Effector memory CD4-positive, alpha-beta T cell (primary cell): ENCODE results near the gene ANKLE1.

Source experiments
- DNase-seq, 3 donors: peaks; one replicate each; pipeline ENCODE4 v3.0.0-alpha.2; 2020
- H3K27ac ChIP-seq: 2 replicates; pipeline ENCODE4 v1.7.0; 2013; ENCODE audit warnings: mild to moderate bottlenecking, low read length, moderate library complexity; ENCODE audit not compliant: insufficient read depth, poor library complexity, severe bottlenecking
- H3K27me3 ChIP-seq: replicated peaks from 2 replicates; pipeline ENCODE4 v1.7.0; 2013; ENCODE audit warnings: mild to moderate bottlenecking, low read length; ENCODE audit not compliant: insufficient read depth, control insufficient read depth, poor library complexity, severe bottlenecking
- H3K36me3 ChIP-seq: 2 replicates; pipeline ENCODE4 v1.7.0; 2013; ENCODE audit warnings: mild to moderate bottlenecking, low read length, moderate library complexity; ENCODE audit not compliant: control insufficient read depth, insufficient read depth
- H3K4me1 ChIP-seq: 2 replicates; pipeline ENCODE4 v1.7.0; 2013; ENCODE audit warnings: low read length, mild to moderate bottlenecking; ENCODE audit not compliant: control insufficient read depth, insufficient read depth, poor library complexity, severe bottlenecking
- H3K4me3 ChIP-seq: 2 replicates; pipeline ENCODE4 v1.7.0; 2013; ENCODE audit warnings: low read length, low read depth, mild to moderate bottlenecking; ENCODE audit not compliant: insufficient read depth, poor library complexity, severe bottlenecking
- H3K9me3 ChIP-seq: 2 replicates; pipeline ENCODE4 v1.7.0; 2013; ENCODE audit warnings: mild to moderate bottlenecking, low read length, moderate library complexity; ENCODE audit not compliant: control insufficient read depth

Gene ANKLE1

DNA sequence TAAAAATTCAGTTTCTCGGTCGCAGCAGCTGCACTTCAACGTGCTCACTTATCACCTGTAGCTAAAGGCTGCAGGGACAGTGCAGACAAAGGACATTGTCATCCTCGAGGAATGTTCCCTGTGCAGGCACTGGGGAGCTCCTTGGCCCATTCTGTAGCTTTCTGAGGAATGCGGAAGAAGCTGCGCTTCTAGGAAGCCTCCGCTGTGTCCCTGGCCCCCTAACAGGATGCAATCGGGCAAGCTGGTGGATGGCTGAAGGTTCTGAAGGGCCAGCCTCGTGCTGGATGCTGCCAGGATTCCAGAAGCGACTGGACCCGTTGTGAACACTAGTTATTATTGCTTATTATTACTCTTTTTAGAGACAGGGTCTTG, 44.9 kb downstream of the ANKLE1 start:
- Histone ChIP-seq H3K36me3 (no peaks in the 10 kb centered on the region), H3K9me3 (no peaks in the 10 kb centered on the region), H3K4me3 (no peak overlapping the region), H3K27me3 (no peaks in the 10 kb centered on the region), H3K27ac (no peak overlapping the region), H3K4me1 (peaks cover 15% of the 10 kb centered on the region)
- DNase-seq = no peak

DNA sequence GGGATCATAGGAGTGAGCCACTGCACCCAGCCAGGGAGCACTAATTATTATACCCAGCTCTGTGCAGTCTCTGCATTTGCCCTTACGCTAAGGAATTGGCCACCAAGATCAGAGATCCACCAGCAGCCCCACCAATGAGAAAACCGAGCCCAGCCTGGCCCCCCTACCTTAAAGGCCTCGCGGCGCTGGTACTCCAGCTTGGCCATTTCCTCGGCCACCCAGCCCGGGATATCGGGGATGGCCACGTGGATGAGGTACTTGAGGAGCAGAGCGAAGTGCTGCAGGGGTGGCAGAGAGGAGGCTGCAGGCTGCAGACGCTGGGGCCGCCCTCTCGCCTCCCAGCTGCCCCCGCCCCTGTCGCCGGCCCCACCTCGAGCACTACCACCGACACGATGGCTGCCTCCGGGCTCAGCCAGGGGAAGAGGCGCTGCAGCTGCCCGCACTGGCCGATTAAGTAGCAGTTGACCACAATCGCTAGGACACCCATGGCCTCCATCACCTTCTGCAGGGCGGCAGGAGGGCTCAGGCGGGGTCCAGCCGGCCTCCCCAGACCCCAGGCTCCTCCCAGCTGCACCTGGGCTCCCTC, 45.5 kb downstream of the ANKLE1 start:
- no peaks in the 10 kb centered on the region for H3K27me3 ChIP-seq
- H3K9me3 ChIP-seq = no peaks in the 10 kb centered on the region
- peaks cover 15% of the 10 kb centered on the region for H3K4me1 ChIP-seq
- H3K4me3 ChIP-seq = no peak overlapping the region
- H3K36me3 ChIP-seq = no peaks in the 10 kb centered on the region
- H3K27ac ChIP-seq = no peak overlapping the region
- DNase-seq = no peak

DNA sequence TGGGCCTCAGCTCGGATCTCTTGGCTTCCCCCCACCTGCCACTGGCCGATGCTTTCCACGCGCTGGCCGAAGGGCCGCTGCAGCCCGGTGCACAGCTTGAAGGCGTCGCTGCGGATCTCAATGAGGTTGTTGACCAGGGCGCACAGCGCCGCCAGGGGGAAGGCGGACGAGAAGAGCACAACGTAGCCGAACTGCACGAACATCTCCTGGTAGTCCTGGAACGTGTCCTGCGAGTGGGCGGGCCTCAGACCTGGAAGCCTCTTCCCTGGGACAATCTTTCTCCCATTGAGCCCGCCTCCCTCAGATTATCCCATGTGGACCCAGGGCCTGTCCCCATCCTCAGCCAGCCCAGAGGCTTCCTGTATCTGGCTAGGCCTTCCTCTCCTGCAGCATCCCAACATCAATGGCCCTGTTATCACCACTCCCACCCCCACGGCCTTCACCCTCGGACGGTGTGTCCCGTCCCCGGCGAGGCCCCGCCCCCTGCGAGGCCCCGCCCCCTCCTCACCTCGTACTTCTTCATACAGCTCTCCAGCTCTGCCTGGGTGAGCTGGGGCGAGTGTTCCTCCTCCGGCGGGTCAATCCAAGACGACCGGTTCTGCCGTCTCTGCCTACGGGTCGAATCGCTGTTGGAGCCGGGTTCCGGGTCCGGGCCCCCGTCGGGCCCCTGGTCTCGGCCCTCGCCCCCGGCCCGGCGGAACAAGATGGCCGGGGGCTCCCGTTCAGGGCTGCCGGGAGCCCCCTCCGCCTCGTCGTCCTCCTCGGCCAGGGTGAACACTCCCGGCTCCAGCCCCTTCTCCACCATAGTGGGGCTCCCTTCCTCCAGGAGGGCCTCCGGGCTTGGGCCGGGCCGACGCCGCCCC, 46.2 kb downstream of the ANKLE1 start:
- Histone ChIP-seq H3K4me3 (peak overlapping the region; percentile 65), H3K9me3 (no peaks in the 10 kb centered on the region), H3K36me3 (no peaks in the 10 kb centered on the region), H3K4me1 (peaks cover 15% of the 10 kb centered on the region), H3K27ac (peak overlapping the region; percentile 68), H3K27me3 (no peaks in the 10 kb centered on the region)
- peak; percentile 41 to 52 (median 43) for DNase-seq

DNA sequence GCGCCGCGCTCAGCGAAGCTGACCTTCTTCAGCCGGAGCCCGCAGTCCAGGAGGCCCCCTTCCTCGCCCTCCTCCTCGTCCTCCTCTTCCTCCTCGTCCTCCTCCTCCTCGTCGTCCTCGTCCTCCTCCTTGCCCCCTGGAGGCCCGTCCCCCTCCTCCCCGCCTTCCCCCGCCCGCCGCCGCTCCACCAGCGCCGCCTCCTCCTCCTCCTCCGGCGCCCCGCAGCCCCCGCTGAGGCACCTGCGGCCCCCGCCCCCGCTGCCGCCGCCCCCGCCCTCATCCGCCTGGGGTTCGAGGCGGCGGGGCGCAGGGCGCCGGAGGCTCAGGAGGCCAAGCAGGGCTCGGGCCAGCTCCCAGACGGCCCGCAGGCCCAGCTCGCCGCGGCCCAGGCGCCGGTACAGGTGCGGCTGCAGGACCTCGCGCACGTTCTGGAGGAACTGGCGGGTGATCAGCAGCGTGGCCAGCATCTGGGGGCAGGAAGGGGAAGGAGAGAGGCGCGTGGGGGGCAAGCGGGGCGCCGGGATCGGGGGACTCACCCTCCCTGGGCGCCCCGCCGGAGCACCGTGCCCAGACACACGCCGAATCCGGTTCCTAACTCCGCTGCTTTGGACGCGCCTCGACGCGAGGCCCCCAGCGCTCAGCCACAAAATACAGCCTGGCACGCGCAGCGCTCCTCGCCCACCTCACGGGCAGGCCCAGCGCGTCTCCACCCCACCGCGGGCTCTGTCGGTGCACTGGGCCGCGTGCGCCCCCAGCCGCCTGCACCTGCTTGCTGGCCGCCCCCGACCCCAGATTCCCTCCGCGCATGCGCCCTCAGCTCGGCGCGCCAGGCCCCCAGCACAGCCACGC, 47.0 kb downstream of the ANKLE1 start:
- peak in 2 of 3 donors; percentile 11 to 26 for DNase-seq
- peak overlapping the region; percentile 68 for H3K27ac ChIP-seq

DNA sequence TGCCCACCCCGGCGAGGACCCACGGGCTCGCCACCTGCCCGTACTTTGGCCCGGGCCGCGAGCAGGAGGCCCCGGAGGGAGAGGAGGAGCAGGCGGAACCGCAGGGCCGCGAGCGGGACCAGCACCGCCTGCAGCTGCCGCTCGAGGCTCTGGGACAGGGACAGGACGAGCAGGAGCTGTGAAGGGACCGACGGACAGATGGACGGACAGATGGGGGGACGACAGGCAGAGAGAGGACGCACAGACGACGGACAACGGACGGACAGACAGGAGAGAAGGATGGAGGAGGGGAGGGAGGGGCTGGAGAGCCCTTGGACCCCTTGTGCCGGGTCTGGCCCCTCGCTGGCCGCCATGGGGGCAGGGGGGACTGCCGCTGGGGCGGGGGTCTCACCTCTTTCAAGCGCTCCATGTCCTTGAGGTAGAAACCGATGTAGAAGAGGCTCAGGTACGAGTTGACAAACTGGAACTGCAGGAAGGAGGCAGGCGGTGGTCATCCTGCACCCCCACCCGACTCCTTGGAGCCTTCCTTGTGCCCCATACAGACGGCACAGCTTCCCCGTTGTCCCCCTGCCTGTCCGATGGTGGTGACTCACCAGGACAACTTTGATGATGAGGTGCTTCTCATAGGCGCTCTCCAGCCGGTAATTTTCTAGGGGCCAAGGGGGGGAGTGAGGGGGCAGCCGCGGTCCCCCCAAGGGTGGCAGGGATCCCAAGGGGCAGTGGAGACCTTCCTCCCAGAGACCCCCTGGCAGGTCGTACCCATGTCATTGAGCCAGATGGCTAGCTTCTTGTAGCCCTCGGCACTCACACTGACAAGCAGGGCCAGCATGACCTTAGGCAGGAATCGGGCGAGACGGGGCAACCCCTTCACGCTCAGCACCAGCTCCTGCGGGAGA, 47.9 kb downstream of the ANKLE1 start:
- peaks cover 21% of the 10 kb centered on the region for H3K4me1 ChIP-seq
- H3K27me3 ChIP-seq = no peaks in the 10 kb centered on the region
- no peak for DNase-seq
- no peaks in the 10 kb centered on the region for H3K36me3 ChIP-seq
- peak overlapping the region; percentile 46 for H3K4me3 ChIP-seq
- no peaks in the 10 kb centered on the region for H3K9me3 ChIP-seq
- no peak overlapping the region for H3K27ac ChIP-seq

More for the DNA sequence above, 47.0 kb downstream of the ANKLE1 start:
- no peaks in the 10 kb centered on the region for H3K36me3 ChIP-seq
- H3K9me3 ChIP-seq = no peaks in the 10 kb centered on the region
- H3K4me3 ChIP-seq = peak overlapping the region; percentile 65
- H3K27me3 ChIP-seq = no peaks in the 10 kb centered on the region
- H3K4me1 ChIP-seq = peaks cover 15% of the 10 kb centered on the region

DNA sequence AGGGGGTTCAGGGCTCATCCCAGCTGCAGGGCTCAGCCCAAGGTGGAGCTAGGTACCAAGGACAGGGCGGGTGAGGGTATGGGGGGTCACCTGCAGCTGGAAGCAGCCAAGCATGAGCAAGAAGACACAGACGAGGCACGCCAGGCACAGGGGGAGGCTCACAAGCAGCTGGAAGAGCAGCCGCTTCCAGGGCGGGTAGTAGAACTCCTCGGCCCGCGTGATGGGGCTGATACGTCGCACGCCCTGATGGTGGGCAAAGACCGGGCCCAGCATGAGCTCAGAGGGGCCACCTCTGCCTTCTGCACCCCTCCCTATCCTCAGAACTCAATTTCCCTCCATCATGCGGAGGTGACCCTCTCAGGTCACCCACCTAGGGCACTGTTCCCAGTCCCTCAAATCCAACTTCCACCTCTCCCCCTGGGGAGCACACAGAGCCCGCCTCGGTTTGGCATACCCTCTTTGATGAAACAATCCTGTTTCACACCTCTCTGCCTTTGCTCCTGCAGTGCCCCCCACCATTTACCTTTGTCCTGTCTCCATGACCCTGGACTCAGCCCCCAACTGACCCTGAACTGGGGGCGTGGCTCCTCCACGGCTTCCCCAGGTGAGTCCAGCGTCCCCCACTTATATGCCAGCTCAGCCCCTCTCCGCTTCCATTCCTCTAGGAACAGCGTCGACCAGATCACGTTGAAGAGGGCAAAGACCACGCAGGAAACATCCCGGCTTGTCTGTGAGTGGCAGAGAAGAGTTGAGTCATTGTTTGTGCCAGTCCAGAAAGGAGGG, 48.8 kb downstream of the ANKLE1 start:
- Histone ChIP-seq H3K9me3 (no peaks in the 10 kb centered on the region), H3K27ac (no peak overlapping the region), H3K27me3 (no peaks in the 10 kb centered on the region), H3K36me3 (no peaks in the 10 kb centered on the region), H3K4me3 (no peak overlapping the region), H3K4me1 (peaks cover 29% of the 10 kb centered on the region)
- DNase-seq = no peak

DNA sequence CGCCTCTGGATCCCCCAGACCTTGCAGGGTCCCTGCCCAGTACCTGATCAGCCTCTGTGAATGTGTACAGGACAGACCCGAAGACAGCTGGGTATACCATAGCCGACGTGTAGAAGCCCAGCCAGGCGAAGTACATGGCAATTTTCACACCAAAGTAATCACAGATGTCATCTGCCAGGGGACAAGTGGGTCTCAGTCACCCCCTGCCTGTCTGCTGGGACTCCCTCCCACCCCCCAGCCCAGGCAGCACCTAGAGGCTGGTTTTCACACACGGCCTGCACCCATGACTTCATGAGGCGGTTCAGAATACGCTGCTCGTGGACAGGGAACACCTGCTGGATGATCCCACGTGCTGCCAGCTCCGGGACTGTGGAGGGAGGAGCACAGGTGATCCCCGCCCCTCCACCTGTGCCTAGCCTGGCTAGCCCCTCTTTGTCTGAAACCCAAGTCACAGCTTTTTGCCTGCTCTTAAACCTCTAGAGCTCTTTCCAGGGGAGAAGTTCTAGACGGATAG, 49.4 kb downstream of the ANKLE1 start:
- no peak overlapping the region for H3K4me3 ChIP-seq
- H3K9me3 ChIP-seq = no peaks in the 10 kb centered on the region
- no peaks in the 10 kb centered on the region for H3K27me3 ChIP-seq
- DNase-seq = no peak
- peaks cover 30% of the 10 kb centered on the region for H3K4me1 ChIP-seq
- no peak overlapping the region for H3K27ac ChIP-seq
- no peaks in the 10 kb centered on the region for H3K36me3 ChIP-seq

DNA sequence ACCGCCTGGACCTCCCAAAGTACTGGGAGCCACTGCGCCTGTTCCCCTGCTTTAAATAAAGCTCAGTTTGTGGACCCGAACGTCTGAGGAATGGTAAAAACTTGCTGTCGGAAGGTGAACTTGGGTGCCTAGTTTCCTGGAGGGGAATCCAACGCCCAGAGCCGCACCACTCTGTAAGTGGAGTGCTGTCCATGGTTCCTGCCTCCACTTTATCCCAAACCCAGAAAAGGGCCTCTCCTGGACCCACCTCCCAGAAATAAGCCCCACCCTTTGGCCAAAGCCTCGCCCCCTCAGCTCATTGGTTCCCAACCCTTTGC, 50.6 kb downstream of the ANKLE1 start:
- DNase-seq = no peak
- H3K27ac ChIP-seq = no peak overlapping the region
- H3K4me3 ChIP-seq = no peak overlapping the region
- H3K4me1 ChIP-seq = peaks cover 37% of the 10 kb centered on the region
- no peaks in the 10 kb centered on the region for H3K27me3 ChIP-seq
- no peaks in the 10 kb centered on the region for H3K9me3 ChIP-seq
- H3K36me3 ChIP-seq = no peaks in the 10 kb centered on the region
